Omental fat pad (tissue), 4 donors: ENCODE data around the gene RCAN1. TPM values are rescaled to one million over a fixed set of nuclear protein-coding genes. Genes with fewer than 3 reads are reported as not detected.

Experiments used
- ATAC-seq: fragments of 150-250 bp; one replicate; pipeline ENCODE4 v1.9.1; 2016; ENCODE audit warnings: mild to moderate bottlenecking, moderate library complexity; ENCODE audit not compliant: low FRiP score
- DNase-seq: peaks from one replicate; pipeline ENCODE4 v3.0.0-alpha.2; 2019; ENCODE audit warnings: low spot score
- CTCF ChIP-seq, 3 donors: fragments of 450-650 bp; IDR thresholded peaks; one replicate each; pipeline ENCODE4 v1.5.1; 2016 to 2017; ENCODE audit warnings: antibody characterized with exemption in 3 of 3, mild to moderate bottlenecking in 3 of 3, moderate library complexity in 2 of 3
- total RNA-seq, 4 donors: library from RNA; depleted of rRNA; stranded (reverse); fragments of >200 nt; gene quantifications; one replicate each; pipeline ENCODE4 v1.1.0, GENCODE V29; 2016

The RCAN1 gene
- total RNA-seq, 4 donors from 2014 or later: 62.6 to 73.5 (median 68.7) TPM

- no peak for DNase-seq
- ATAC-seq: no peak
- no peak for TF ChIP-seq CTCF (IDR thresholded peaks at IDR 0.05)
Observed at GRCh38 chr21:34511787-34512455, 103.0 kb downstream of the RCAN1 start, which contains the start of gene KCNE1. Gene KCNE1 (minus strand): TSS chr21:34512210. CDS start chr21:34449634, 62,576 bp downstream.

- DNase-seq (no peak), ATAC-seq (no peak)
- no peak for TF ChIP-seq CTCF (IDR thresholded peaks at IDR 0.05)
Observed at GRCh38 chr21:34511181-34511580, 103.7 kb downstream of the RCAN1 start.

- ATAC-seq (no peak), DNase-seq (no peak)
- no peak for TF ChIP-seq CTCF (IDR thresholded peaks at IDR 0.05)
Observed at GRCh38 chr21:34510148-34511142, 104.5 kb downstream of the RCAN1 start.

- no peak for DNase-seq
- TF ChIP-seq CTCF (IDR thresholded peaks at IDR 0.05): no peak
- ATAC-seq: no peak
Observed at GRCh38 chr21:34509151-34509550, 105.8 kb downstream of the RCAN1 start.

GRCh38 chr21:34504595-34504994, 110.3 kb downstream of the RCAN1 start:
- no peak for TF ChIP-seq CTCF (IDR thresholded peaks at IDR 0.05)
- ATAC-seq (no peak), DNase-seq (no peak)

- no peak for TF ChIP-seq CTCF (IDR thresholded peaks at IDR 0.05)
- no peak for DNase-seq
- ATAC-seq: no peak
Observed at GRCh38 chr21:34502480-34503106, 112.3 kb downstream of the RCAN1 start.
